ENCODE data around the gene ITGA2.

GRCh38 chr5:53112909-53113308 is 123.8 kb downstream of the ITGA2 start:
- no peak for TF ChIP-seq POLR2A (IDR thresholded peaks at IDR 0.05; ENCODE audit: low read depth, low read length)
- TF ChIP-seq POLR2AphosphoS5 (IDR thresholded peaks at IDR 0.05; ENCODE audit: low read depth, low read length) = no peak
- TF ChIP-seq TAF1 (IDR thresholded peaks at IDR 0.05; ENCODE audit: low read depth, low read length) = no peak

All from GM12891 (cell line).